Thymus (tissue), 2 donors: ENCODE data around the gene PSPN. TPM values are rescaled to one million over a fixed set of nuclear protein-coding genes. Genes with fewer than 3 reads are reported as not detected.

Source experiments
- polyA plus RNA-seq: library from polyadenylated mRNA; stranded (reverse); fragments of 200-250 nt; gene quantifications from one replicate; pipeline ENCODE4 v1.2.3, GENCODE V29; 2013
- total RNA-seq: library from RNA; stranded (reverse); fragments of 120-200 nt; gene quantifications from one replicate; pipeline ENCODE4 v1.2.4, GENCODE V29; 2013
- donor health status: healthy.

The PSPN gene
- total and polyA plus RNA-seq, 2 donors = 0.90 to 1.0 TPM

Other genes starting within 250 kb of the PSPN start
- gene ACSBG2, start 240.3 kb downstream of the PSPN start, total RNA-seq = not detected
- gene ACSBG2, start 240.3 kb downstream of the PSPN start, polyA plus RNA-seq = 0.05 TPM
- gene MLLT1, start 96.0 kb downstream of the PSPN start, total RNA-seq = 6.9 TPM
- gene MLLT1, start 96.0 kb downstream of the PSPN start, polyA plus RNA-seq = 24.7 TPM
- 0.14 TPM for gene ACER1, start 42.3 kb downstream of the PSPN start, total RNA-seq
- gene ACER1, start 42.3 kb downstream of the PSPN start, polyA plus RNA-seq = 2.8 TPM
- gene CLPP, start 14.4 kb downstream of the PSPN start, total RNA-seq = 69.1 TPM
- 88.4 TPM for gene CLPP, start 14.4 kb downstream of the PSPN start, polyA plus RNA-seq
- 62.9 TPM for gene ALKBH7, start 3.1 kb downstream of the PSPN start, total RNA-seq
- 66.5 TPM for gene ALKBH7, start 3.1 kb downstream of the PSPN start, polyA plus RNA-seq
- 37.9 TPM for gene GTF2F1, start 17.2 kb upstream of the PSPN start, total RNA-seq
- 41.5 TPM for gene GTF2F1, start 17.2 kb upstream of the PSPN start, polyA plus RNA-seq
- 49.9 TPM for gene KHSRP, start 48.9 kb upstream of the PSPN start, total RNA-seq
- gene KHSRP, start 48.9 kb upstream of the PSPN start, polyA plus RNA-seq = 93.1 TPM
- gene SLC25A41, start 57.8 kb upstream of the PSPN start, total RNA-seq = 0.05 TPM
- gene SLC25A41, start 57.8 kb upstream of the PSPN start, polyA plus RNA-seq = 0.27 TPM
- gene SLC25A23, start 83.9 kb upstream of the PSPN start, total RNA-seq = 6.0 TPM
- gene SLC25A23, start 83.9 kb upstream of the PSPN start, polyA plus RNA-seq = 8.8 TPM
- gene CRB3, start 88.3 kb upstream of the PSPN start, total RNA-seq = 1.1 TPM
- gene CRB3, start 88.3 kb upstream of the PSPN start, polyA plus RNA-seq = 7.0 TPM
- gene DENND1C, start 105.9 kb upstream of the PSPN start, total RNA-seq = 6.8 TPM
- 46.6 TPM for gene DENND1C, start 105.9 kb upstream of the PSPN start, polyA plus RNA-seq
- 0.24 TPM for gene TUBB4A, start 126.4 kb upstream of the PSPN start, total RNA-seq
- gene TUBB4A, start 126.4 kb upstream of the PSPN start, polyA plus RNA-seq = 1.1 TPM
- gene TNFSF9, start 155.1 kb upstream of the PSPN start, total RNA-seq = 0.52 TPM
- gene TNFSF9, start 155.1 kb upstream of the PSPN start, polyA plus RNA-seq = 2.9 TPM
- 4.0 TPM for gene CD70, start 215.2 kb upstream of the PSPN start, total RNA-seq
- gene CD70, start 215.2 kb upstream of the PSPN start, polyA plus RNA-seq = 11.1 TPM